Central memory CD4-positive, alpha-beta T cell (primary cell): ENCODE results near the gene RASA3.
"Not testable (repeated sequence)": the region's sequence is repeated elsewhere in the genome, so short reads cannot be mapped to it uniquely, and the experiment has no call there.

Experiments used
- DNase-seq: peaks from one replicate; pipeline ENCODE4 v3.0.0; 2022

The RASA3 gene

DNA sequence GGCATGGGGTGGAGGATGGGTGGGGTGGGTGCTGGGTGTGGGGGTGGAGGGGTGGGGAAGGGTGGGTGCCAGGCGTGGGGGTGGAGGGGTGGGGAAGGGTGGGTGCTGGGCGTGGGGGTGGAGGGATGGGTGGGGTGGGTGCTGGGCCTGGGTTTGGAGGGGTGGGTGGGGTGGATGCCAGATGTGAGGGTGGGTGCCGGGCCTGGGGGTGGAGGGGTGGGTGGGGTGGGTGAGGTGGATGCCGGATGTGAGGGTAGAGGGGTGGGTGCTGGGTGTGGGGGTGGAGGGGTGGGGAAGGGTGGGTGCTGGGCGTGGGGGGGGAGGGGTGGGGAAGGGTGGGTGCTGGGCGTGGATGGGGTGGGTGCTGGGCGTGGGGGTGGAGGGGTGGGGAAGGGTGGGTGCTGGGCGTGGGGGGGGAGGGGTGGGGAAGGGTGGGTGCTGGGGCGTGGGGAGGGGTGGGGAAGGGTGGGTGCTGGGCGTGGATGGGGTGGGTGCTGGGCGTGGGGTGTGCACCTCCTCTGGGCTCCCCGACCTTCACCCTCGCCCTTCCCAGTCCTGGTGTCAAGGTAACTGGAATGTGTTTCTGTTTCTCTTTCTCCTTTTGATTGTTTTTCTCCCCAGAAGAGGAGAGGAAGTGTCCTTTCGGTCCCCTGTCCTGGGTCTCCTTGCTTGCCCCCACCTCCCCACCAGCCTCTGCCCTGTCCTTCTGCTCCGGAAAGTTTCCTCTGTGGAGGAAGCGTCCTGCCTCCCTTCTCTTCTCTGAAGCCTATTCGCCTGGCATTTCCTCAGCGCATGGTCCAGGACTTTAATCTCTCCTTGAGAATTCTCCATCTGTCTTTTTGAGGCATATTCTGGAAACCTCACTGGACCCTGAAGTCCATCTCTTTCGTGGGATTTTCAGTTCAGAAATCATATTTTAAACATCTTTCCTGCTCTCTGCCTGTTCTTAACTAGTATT, 23.8 kb upstream of the RASA3 start:
- DNase-seq, result no peak

- no peak for DNase-seq
Measured at GRCh38 chr13:114155320-114155719, 22.9 kb upstream of the RASA3 start.

DNA sequence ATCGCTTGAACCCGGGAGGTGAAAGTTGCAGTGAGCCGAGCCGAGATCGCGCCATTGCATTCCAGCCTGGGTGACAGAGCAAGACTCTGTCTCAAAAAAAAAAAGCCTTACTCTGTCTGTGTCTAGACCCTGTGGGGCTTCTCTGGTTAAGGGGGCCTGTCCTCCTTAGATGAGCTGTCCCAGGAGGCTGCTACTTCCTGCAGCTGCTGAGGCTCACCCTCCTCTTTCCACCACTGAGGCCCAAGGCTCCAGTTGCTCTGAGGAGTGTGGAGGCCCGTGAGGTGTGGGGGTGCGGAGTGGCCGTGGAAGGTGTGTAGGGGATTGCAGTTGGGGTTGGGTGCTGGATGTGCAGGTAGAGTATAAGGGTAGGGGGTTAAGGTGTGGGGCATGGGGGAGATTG, 22.1 kb upstream of the RASA3 start:
- no peak for DNase-seq

GRCh38 chr13:114153485-114154080, 21.2 kb upstream of the RASA3 start:
- DNase-seq, result no peak

DNA sequence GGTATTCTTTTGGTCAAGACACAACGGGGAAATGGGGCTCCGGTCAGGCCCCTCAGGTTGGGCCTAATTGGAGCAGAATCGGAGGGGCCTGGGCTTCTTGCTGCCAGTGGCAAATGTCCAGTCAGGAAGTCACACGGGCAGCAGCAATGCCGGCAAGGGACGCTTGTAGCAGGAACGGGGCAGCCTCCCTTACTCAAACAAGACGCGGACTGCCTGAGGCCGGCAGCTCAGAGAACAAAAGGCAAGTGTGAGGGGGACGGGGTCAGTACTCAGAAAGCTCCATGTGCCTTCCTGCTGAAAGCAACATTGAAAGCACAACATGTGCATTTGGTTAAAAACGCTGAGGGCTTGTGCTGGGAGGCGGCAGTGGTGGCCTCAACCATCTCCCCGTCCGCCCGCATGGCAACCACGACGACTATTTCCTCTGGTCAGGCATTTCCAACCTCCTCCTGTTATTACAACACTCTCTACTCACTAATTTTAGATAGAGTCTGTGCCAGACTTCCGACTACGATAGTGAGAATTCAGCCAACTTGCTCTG, 20.5 kb upstream of the RASA3 start:
- DNase-seq, result no peak

DNA sequence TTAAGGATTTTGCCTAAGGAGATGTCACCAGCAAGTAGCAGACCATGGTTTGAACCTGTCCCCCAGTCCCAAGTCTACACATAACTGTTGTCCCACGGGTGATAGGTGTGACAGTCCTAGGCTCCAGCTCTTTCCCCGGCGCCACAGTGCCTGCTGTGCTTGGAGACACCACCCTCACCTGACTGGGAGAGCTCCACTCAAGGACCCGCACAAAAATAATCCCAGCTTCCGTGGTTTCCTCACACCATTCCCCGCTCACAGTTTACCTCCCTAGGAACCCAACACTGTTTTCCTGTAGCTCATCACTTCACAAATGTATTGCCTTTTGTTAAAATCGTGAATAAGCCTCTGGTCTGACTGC, 19.8 kb upstream of the RASA3 start:
- DNase-seq, result no peak

- peak; percentile 62 for DNase-seq
Measured at GRCh38 chr13:114151565-114152284, 19.3 kb upstream of the RASA3 start.

GRCh38 chr13:114151031-114151430, 18.6 kb upstream of the RASA3 start:
- peak; percentile 62 for DNase-seq

DNA sequence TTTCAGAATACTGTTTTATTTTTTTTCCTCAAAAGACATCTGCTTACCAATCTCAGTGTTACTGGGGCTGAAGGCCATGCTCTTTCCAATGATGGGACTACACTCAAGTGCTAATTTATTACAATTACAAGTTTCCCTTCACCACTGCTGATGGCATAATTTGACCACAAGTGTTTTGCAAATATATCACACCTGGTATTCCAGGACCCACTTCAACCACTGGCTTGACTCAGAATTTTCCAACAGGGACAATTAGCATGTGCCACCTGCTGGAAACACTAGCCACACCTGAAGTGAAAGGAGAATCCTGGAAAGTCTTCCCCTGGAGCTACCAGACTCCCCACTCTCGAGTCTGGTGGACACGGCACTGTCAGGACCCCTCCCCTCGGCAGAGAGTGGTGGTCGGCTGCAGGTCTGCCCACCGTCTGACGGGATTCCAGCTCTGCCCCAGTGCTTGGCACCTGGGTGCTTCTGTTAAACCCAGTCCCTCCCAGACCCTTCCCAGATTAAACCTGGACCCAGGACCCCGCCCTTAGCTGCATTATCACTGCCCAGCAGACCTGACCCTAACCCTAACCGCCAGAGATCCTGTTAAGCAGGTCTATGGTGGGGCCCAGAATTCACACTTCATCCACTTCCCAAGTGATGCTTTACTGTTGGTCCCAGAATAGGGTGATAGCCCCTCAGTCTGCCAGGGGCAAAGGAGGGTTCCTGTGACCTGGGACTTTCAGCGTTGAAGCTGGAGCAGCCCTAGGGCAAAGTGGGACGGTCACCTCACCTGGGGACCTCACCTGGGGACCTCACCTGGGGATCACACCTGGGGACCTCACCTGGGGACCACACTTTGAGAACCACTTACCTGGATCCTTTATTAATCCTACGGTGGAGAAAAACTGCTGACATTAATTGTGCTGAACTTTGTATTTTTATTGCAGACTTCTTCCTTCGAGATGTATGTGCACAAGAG, 17.6 kb upstream of the RASA3 start:
- DNase-seq, result no peak

DNA sequence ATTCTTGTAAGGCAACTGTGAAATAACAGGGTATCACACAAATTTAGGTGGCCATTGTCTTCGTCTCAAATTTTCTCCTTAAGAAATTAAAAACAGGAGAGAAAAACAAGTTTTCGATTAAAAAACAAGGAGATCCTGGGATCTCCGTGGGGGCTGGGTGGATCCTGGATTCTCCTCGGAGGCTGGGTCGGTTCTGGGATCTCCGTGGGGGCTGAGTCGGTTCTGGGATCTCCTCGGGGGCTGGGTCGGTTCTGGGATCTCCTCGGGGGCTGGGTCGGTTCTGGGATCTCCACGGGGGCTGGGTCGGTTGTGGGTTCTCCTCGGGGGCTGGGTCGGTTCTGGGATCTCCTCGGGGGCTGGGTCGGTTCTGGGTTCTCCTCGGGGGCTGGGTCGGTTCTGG, 16.5 kb upstream of the RASA3 start:
- DNase-seq, result not testable (repeated sequence)

DNA sequence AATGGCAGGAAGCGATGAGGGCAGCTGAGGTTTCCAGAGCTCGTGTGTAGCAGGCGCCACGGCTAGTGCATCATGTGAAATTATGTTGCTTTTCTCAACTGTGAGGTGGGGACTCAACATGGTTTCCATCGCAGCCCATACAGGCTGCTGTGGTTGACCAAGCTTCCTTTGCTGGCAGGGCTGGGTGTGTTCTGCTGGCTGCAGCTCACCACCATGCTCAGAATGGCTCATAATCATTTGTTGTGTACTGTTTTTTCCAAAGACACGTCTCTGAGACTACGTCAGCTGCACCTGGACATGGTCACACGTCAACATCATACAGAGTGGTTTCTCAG, 16.1 kb upstream of the RASA3 start:
- peak; percentile 97 for DNase-seq

GRCh38 chr13:114147803-114148520, 15.5 kb upstream of the RASA3 start:
- DNase-seq, result no peak

DNA sequence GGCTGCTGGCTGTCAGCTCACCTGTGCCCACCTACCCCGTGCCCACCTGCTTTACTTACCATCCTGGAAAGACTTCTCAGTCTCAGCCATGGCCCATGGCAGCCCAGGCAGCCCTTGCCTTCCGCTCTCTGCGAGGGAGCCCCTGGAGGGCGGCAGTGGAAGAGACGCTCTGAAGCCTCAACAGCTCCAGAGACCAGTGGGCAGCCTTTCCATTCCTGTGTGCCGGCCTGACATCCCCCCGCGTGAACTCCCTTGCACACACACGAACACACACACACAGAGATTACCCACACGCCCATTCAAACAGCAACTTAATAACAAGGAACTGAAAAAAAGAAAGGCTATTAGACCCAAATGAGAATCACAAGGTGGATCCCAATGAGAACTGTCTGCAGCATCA, 14.2 kb upstream of the RASA3 start:
- DNase-seq, result no peak

DNA sequence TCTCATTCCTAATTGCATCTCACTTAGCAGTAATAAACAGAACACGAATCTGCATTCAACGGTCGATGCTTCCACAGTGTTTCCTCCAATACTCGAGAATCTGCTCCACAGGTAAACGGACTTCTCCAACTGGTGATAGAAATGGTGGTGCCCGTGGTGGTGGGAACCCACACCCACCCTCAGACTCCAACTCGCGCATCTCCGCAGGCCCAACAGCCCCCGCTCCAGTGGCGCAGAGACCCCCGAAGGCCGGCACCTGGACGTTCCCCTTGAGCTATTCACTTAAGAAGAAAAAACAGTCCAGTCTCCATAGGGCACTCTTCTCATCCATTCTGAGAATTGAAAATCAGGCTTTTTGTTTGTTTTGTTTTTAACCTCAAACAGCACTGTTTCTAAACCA, 13.8 kb upstream of the RASA3 start:
- DNase-seq, result no peak

GRCh38 chr13:114145722-114146121, 13.3 kb upstream of the RASA3 start:
- DNase-seq, result no peak

DNA sequence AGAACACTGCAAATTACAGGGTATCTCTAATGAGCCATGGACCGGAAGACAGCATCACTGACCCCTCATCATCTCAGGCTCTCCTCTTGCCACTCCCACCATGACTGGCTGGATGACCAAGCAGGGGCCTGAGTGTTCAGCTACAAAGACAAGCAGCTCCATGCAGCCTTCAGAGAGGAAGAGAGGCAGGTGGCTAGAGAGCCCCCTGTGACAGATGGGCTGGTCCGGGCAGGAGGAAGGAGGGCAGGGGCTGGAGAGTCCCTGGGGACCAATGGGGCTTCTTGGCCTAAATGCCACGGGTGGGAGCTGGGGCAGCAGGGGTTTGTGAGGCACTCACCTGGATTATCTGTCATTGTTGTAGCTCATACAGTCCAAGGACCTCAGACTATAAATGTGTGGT, 12.8 kb upstream of the RASA3 start:
- no peak for DNase-seq

DNA sequence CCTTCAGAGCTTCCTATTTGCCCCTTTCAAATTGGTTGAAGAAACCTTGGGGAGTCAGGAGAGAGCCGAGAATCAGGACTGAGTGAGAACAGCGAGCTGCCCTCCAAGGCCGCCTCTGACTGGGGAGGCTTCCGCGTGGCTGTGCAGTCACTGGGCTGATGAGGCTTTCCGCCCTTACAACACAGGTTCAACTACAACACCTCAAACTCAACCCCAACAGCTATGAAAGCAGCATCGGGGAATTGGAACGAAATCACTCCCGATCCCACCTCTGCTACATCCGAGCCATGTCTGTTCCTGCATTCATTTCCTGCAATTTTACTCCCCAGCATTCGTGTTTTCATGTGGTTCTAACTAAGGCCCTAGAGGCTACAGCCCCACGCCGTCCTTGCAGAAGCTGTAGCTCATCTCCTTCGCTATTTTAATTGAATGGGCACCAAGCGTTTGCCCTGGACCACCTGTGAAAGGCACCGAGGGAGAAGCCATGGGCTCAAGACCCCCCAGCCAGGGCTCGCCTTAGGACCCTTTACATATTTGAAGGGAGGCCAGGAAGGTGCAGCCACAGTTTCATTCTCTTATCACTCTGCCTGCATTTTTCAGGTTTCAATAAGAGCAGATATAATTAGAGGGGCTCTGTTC, 12.3 kb upstream of the RASA3 start:
- DNase-seq, result no peak

- no peak for DNase-seq
Measured at GRCh38 chr13:114143806-114144605, 11.6 kb upstream of the RASA3 start.

DNA sequence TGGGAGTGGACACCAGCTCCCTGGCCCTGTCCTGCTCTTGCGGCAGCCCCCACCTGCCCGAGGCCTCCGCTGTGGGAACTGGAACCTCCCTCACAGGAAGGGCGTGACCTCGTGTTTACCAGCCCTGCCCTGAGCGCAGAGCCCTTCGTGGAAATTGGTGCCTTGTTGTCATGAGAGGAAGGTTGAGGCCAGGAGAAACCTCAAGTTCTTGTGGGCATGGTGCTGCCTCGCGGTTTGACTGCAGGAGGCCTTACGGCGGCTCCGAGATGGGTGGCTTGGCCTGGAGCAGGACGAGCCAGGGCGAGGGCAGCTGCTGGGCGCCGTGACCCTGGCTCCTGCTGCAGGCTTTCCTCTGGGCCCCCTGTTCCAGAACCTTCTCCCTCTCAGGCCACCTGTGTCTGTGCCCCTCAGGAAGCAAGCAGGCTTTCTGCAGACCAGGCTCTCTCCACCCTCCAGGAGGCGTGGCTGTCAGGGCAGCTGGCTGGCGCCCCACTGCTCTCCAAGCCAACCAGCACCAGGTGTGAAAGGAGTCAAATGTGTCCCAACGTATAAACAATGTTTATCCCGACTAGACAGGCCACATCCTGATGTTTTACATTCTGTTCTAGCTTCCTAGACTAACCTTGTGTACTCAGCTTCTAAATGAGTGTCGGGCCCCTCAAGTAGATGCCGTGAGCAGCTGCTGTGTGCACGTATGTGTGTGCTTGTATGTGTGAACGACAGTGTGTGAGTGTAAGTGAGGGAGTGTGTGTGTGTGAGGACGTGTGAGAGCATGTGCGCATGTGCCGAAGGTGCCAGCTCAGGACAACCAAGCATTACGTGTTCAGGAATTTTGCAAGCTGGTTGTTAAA, 10.4 kb upstream of the RASA3 start:
- DNase-seq, result peak; percentile 91
